Measurements from ENCODE around the gene STAM2.
"Not testable (repeated sequence)": the region's sequence is repeated elsewhere in the genome, so short reads cannot be mapped to it uniquely, and the experiment has no call there.

Gene STAM2

GRCh38 chr2:152115952-152116351, 59.6 kb downstream of the STAM2 start:
- DNase-seq (ENCODE audit: extremely low read depth in 1 of 2, low read depth in 1 of 2) = no peak

DNA sequence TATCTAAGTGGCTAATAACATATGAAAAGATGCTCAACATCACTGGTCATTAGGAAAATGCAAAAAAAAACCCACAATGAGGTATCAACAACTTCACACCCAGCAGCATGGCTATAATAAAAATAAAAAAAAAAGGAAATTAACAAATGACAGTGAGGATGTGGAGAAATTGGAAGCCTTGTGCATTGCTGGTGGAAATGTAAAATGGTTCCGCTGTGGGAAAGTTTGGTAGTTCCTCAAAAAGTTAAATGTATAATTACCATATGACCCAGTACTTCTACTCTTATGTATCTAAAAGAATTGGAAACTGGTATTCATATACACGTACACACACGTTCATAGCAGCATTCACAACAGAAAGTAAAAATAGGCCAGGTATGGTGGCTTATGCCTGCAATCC, 61.2 kb downstream of the STAM2 start:
- DNase-seq (ENCODE audit: extremely low read depth in 1 of 2, low read depth in 1 of 2) = no peak

- not testable (repeated sequence) for DNase-seq (ENCODE audit: extremely low read depth in 1 of 2, low read depth in 1 of 2)
Measured at GRCh38 chr2:152107140-152107539, 68.4 kb downstream of the STAM2 start.

DNA sequence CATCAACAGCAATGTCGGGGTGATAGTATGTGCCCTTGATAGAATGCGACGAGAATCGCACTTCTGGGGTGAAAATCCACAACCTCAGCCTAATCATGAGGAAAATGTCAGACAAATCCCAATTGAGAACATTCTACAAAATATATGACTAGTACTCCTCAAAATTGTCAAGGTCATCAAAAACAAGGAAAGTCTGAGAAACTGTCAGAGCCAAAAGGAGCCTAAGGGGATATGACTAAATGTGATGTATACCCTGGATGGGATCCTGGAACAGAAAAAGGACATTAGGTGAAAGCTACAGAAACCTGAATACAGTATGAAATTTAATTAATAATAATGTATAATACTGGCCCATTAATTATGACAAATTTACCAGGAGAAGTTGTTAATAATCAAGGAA, 69.1 kb downstream of the STAM2 start:
- DNase-seq (ENCODE audit: extremely low read depth in 1 of 2, low read depth in 1 of 2) = no peak

DNA sequence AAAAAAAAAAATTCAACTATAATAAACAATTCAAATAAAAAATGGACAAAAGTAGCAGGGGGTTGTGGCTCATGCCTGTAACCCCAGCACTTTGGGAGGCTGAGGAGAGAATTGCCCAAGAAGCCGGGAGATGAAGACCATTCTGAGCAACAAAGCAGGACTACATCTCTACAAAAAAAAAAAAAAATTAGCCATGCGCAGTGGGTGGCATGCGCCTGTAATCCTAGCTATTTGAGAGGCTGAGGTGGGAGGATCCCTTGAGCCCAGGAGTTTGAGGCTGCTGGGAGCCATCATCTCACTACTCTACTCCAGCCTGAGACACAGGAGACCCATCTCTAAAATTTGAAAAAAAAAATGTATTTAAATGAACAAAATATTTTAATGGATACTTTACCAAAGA, 72.3 kb downstream of the STAM2 start:
- DNase-seq (ENCODE audit: extremely low read depth in 1 of 2, low read depth in 1 of 2) = no peak

DNA sequence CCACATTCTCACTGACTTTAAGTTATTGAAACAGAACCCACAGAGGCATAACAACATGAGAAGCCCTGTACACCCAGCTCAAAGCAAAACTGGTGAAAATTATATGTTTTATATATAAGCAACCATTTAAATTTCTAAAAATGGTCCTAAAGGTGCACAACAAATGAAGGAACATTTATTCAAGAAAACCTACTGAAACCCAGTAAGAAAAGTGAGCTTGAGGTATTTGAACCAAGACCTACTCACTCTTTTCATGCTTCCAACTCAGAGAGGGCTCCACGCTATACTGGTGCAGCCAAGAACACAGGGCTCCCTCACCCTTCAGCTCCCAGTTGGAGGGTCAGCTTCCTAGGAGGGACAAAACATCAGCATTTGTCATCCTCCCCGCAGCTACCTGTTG, 74.6 kb downstream of the STAM2 start:
- no peak for DNase-seq (ENCODE audit: extremely low read depth in 1 of 2, low read depth in 1 of 2)

- DNase-seq (ENCODE audit: extremely low read depth in 1 of 2, low read depth in 1 of 2) = no peak
Measured at GRCh38 chr2:152099367-152100050, 76.1 kb downstream of the STAM2 start.

- DNase-seq (ENCODE audit: extremely low read depth in 1 of 2, low read depth in 1 of 2) = no peak
Measured at GRCh38 chr2:152098496-152099366, 76.8 kb downstream of the STAM2 start, which contains the start of gene CACNB4. Gene CACNB4, minus strand, starts transcription at chr2:152099044.

DNA sequence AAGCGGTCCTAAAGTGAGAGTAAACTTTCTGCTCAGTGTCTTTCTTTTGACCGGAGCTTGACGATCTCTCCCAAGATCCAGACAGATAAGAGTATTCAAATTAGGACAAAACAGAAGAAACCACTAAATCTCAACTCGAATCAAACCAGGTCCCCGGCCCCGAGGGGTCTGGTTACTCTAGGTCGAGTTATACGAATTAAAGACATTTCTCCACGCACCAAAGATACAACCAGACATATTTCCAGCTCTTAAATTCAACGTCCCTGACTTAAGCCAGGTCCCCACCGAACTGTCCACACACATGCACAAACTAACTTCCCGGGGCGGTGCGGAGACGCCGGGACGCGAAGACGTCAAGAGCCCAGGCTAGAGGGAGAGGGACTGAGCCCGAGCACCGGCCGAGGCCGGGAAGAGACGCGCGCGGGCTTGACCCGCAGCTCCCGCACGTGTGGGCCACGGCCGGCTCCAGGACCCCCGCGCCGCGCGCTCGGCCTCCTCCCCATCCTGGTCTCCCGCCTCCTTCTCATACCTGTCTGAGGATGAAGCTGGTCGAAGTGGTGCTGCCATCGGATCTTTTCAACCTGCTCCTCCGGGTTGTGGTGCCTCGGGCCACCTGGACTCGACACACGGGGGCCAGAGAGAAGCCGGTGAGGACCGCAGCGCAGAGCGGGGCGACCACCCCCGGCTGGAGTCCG, 77.6 kb downstream of the STAM2 start:
- no peak for DNase-seq (ENCODE audit: extremely low read depth in 1 of 2, low read depth in 1 of 2)

- no peak for DNase-seq (ENCODE audit: extremely low read depth in 1 of 2, low read depth in 1 of 2)
Measured at GRCh38 chr2:152097290-152097800, 78.2 kb downstream of the STAM2 start.

DNA sequence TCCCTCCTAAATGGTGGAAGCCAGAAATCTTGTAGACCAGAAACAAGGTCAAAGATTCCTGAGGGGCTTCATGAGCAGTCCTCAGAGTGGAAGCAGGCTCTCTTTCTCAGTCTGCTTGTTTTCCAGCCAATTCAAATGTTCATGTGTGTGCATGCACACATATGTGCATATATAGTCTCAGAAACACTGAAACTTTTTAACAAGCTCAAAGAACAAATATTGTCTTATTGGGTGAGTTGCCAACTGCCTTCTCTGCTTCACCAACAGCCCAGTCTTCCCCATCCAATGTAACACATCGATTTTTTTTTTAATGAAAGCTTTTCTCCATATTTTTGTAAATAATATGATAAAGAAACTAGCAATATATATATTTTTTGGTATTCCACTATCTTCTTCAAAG, 80.4 kb downstream of the STAM2 start:
- no peak for DNase-seq (ENCODE audit: extremely low read depth in 1 of 2, low read depth in 1 of 2)

DNA sequence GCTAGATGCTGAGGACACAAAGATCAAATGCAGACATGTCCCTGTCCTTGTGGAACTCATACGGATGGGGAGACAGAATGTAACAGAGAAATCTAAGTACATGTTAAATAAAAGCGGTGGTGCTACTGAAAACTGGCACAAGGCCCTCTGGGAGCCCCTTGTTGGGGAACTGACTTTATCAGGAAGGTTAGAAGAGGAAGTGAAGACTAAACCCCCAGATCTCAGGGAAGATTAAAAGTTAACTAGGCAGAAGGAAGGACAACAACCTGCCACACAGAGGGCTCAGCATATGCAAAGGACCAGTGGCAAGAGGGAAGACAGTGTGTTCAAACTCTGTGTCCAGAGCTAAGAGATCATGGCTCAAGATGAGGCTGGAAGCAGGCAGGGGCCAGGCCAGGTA, 81.5 kb downstream of the STAM2 start:
- no peak for DNase-seq (ENCODE audit: extremely low read depth in 1 of 2, low read depth in 1 of 2)

DNA sequence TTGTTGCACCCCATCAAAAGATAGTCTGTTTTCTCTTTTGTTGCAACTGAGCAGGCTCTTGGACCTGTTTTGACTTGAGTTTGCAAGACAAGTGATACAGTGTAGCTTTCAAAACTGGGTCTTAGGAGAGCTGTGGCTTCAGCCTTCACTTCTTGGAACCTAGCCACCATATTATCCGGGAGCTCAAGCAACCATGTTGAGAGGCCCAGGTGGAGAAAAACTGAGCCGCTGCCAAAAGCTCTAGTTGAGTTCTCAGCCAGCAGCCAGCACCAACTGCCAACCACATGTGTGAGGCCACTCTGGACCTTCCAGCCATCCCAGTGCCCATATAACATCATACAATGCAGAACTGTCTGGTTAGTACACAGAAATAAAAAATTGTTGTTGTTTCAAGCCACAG, 82.1 kb downstream of the STAM2 start:
- no peak for DNase-seq (ENCODE audit: extremely low read depth in 1 of 2, low read depth in 1 of 2)

DNA sequence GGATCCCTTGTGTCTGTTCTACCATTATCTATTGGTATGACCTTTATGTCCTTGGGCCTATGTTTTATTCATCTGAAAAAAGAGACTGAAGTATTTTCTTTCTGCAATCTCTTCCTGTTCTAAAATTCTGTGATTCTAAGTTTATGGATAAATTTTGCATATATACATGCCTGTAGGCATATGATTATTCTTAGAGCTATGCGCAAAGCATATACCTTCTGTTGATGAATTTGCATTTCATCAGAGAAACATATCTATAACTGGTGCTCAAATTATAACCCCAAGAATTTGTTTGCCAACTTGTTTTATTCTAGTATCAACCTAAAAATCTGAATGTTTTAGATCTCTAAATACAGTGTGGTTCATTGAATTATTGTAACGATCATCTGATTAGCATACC, 83.5 kb downstream of the STAM2 start:
- DNase-seq (ENCODE audit: extremely low read depth in 1 of 2, low read depth in 1 of 2) = no peak

DNA sequence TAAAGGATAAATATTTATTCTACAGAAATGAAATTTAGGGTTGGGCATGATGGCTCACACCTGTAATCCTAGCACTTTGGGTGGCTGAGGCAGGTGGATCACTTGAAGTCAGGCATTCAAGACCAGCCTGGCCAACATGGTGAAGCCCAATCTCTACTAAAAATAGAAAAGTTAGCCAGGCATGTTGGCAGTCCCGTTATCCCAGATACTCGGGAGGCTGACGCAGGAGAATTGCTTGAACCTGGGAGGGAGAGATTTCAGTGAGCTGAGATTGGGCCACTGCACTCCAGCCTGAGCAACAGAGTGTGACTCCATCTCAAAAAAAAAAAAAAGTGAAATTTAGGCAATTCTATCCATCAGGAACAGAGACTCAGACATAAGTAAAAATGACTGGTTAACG, 84.8 kb downstream of the STAM2 start:
- not testable (repeated sequence) for DNase-seq (ENCODE audit: extremely low read depth in 1 of 2, low read depth in 1 of 2)

- DNase-seq (ENCODE audit: extremely low read depth in 1 of 2, low read depth in 1 of 2) = no peak
Measured at GRCh38 chr2:152089238-152089637, 86.3 kb downstream of the STAM2 start.

DNA sequence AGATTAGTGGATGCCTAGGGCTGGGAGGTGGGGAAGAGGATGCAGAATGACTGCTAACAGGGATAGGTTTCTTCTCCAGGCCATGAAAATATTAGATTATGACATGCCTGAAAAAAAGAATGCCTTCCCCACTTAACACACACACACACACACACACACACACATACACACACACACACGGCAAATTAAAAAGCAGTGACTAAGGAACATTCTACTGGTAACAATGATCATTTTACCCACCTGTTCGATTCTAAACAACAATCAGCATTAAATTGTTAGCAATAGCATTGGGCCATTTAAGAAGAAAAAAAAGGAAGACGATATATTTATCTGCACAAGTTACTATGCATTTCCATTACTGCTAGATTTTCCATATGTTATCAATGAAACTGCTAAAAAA, 87.6 kb downstream of the STAM2 start:
- no peak for DNase-seq (ENCODE audit: extremely low read depth in 1 of 2, low read depth in 1 of 2)

DNA sequence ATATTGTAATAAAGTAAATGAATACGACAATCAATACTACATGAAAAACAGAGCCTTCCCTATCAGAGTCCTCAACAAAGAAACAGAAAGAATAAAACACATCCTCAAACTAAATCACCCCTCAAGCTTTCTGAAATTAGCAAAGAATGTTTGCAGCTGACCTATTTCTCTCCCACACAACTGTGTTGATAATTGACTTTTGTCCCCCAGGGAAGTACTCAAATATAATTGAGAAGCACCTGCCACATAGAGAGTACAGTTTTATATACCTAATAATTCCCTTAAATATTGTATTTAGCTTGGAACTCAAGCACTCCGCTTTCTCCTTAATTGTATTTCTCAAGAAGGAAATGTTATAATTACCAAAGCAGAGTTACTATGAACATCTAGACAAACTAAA, 89.3 kb downstream of the STAM2 start:
- no peak for DNase-seq (ENCODE audit: extremely low read depth in 1 of 2, low read depth in 1 of 2)

- DNase-seq (ENCODE audit: extremely low read depth in 1 of 2, low read depth in 1 of 2) = no peak
Measured at GRCh38 chr2:152084076-152084475, 91.5 kb downstream of the STAM2 start.

DNA sequence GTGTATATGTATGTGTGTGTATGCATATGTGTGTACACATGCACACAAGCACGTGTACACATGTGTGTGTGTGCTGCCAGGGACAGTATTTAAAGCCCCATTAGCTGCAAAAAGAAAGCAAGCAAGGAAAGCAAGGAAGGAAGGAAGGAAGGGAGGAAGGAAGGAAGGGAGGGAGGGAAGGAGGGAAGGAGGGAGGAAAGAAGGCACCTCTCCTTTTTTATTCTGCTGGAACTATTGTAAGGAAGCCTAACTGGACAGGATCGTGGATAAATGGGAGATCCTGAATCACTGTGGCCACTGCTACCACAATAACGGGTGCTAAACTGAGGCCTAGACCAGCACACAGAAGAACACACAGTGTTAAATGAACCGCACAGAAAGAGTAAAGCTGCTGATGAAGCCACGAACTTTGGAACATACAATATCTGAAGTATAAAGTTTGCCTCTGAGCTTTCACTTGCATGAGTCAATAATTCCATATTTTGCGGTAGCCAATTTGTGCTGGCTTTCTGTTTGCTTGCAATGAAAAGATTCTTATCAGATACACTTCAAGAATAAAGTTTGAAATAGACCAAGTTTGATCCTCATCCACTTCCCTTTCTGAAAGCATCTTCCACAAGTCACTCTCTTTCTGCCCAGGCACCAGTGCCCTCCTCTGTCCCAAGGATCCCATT, 92.2 kb downstream of the STAM2 start:
- DNase-seq (ENCODE audit: extremely low read depth in 1 of 2, low read depth in 1 of 2) = no peak

DNA sequence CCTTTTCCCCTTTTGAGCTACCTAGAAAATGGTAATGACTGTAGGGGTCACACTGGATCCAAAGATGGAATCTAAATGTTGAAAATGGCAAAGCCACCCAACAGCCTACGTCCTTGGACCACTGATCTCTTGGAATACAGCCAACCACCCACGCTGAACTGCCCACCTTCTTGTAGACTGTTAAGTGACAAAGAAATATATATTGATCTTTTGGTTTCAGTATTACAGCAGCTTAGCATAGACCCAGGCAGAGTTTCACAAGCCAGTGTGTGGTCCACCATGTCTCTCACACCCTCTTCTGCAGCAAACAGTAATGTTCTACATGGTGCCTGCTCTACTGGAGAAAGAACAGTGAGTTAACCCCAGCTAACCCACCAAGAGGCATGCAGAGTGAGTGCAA, 96.9 kb downstream of the STAM2 start:
- DNase-seq (ENCODE audit: extremely low read depth in 1 of 2, low read depth in 1 of 2) = no peak

All from stimulated activated CD8-positive, alpha-beta memory T cell treated with anti-CD3 and anti-CD28 coated beads, Interleukin-7, amount 100 ng/mL, for 48 hours (primary cell).